Neutrophil (primary cell): ENCODE results near the gene PITRM1.

Source experiments
- H3K27ac ChIP-seq: fragments of 200-600 bp; sonication (generic); 2 replicates; pipeline ENCODE4 v1.5.1; 2016; ENCODE audit warnings: mild to moderate bottlenecking, moderate library complexity
- H3K27me3 ChIP-seq: fragments of 200-600 bp; sonication (generic); 2 replicates; pipeline ENCODE4 v1.6.0; 2016; ENCODE audit warnings: mild to moderate bottlenecking
- H3K36me3 ChIP-seq: fragments of 200-600 bp; sonication (generic); 2 replicates; pipeline ENCODE4 v1.5.1; 2017
- H3K4me1 ChIP-seq, 2 experiments: fragments of 200-600 bp in 1 of 2; sonication (generic) in 1 of 2; 1 replicate in 1 of 2; 2 replicates in 1 of 2; pipeline versions ENCODE4 v1.5.1 to v1.6.1; 2013 to 2016; ENCODE audit warnings: low read depth in 1 of 2, low read length in 1 of 2, mild to moderate bottlenecking in 1 of 2, moderate library complexity in 1 of 2; ENCODE audit not compliant: control insufficient read depth in 1 of 2, insufficient read depth in 1 of 2
- H3K4me3 ChIP-seq, 2 experiments: fragments of 200-600 bp in 1 of 2; sonication (generic) in 1 of 2; 1 replicate in 1 of 2; 2 replicates in 1 of 2; pipeline ENCODE4 v1.5.1; 2013 to 2016; ENCODE audit warnings: low read depth in 1 of 2, low read length in 1 of 2, mild to moderate bottlenecking in 1 of 2, moderate library complexity in 1 of 2
- H3K9me3 ChIP-seq: fragments of 200-600 bp; sonication (generic); 2 replicates; pipeline ENCODE4 v1.5.1; 2016
- TF ChIP-seq, protein P1 (sequence below): fragments of 200-600 bp; sonication (generic); IDR thresholded peaks from 2 replicates; pipeline ENCODE4 v1.5.1; 2016; ENCODE audit warnings: antibody characterized with exemption

PITRM1 gene

DNA sequence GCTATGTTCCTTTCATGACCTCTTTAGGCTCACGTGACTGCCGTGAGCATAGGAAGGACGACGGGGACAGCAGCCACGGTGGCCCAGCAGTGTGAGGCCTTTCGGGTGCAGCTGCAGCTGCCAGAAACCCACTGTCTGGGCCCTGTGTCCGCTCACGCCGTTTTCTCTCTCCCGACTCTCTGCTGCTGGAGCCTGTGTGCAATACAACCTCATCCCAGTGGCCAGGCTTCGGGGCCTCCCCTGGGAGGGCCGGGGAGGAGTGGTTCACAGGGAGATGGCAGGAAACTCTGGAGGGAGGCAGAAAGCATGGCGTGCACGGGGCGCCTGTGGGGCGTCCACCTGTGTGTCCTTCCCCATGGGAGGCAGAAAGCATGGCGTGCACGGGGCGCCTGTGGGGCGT lies 66.7 kb downstream of the PITRM1 start:
- Histone ChIP-seq H3K36me3 (no peaks in the 10 kb centered on the region), H3K9me3 (no peaks in the 10 kb centered on the region), H3K27me3 (no peaks in the 10 kb centered on the region), H3K4me3 (no peak overlapping the region), H3K4me1 (peaks cover 0 to 2% of the 10 kb centered on the region in 2 experiments), H3K27ac (no peak overlapping the region)
- TF ChIP-seq, protein P1, sequence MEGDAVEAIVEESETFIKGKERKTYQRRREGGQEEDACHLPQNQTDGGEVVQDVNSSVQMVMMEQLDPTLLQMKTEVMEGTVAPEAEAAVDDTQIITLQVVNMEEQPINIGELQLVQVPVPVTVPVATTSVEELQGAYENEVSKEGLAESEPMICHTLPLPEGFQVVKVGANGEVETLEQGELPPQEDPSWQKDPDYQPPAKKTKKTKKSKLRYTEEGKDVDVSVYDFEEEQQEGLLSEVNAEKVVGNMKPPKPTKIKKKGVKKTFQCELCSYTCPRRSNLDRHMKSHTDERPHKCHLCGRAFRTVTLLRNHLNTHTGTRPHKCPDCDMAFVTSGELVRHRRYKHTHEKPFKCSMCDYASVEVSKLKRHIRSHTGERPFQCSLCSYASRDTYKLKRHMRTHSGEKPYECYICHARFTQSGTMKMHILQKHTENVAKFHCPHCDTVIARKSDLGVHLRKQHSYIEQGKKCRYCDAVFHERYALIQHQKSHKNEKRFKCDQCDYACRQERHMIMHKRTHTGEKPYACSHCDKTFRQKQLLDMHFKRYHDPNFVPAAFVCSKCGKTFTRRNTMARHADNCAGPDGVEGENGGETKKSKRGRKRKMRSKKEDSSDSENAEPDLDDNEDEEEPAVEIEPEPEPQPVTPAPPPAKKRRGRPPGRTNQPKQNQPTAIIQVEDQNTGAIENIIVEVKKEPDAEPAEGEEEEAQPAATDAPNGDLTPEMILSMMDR = no peak

DNA sequence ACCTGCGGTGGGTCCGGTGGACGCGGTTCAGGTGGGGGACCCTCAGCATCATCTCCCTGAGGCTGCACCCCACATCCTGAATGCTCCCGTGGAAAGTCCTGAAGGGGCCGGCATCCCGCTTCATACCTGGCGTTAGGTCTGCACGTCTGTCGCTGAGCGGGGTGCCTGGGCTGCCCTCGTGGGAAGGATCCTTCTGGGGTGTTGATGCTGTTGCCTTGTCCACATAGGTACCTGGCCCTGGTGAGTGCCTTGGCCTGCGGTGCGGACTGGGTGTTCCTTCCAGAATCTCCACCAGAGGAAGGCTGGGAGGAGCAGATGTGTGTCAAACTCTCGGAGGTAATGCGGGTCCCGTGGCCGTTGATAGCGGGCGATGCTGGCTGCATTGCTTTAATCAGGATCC lies 67.4 kb downstream of the PITRM1 start:
- Histone ChIP-seq H3K4me3 (no peak overlapping the region), H3K4me1 (peaks cover 0 to 2% of the 10 kb centered on the region in 2 experiments), H3K9me3 (no peaks in the 10 kb centered on the region), H3K27me3 (no peaks in the 10 kb centered on the region), H3K27ac (no peak overlapping the region), H3K36me3 (no peaks in the 10 kb centered on the region)
- TF ChIP-seq, protein P1 = no peak

DNA sequence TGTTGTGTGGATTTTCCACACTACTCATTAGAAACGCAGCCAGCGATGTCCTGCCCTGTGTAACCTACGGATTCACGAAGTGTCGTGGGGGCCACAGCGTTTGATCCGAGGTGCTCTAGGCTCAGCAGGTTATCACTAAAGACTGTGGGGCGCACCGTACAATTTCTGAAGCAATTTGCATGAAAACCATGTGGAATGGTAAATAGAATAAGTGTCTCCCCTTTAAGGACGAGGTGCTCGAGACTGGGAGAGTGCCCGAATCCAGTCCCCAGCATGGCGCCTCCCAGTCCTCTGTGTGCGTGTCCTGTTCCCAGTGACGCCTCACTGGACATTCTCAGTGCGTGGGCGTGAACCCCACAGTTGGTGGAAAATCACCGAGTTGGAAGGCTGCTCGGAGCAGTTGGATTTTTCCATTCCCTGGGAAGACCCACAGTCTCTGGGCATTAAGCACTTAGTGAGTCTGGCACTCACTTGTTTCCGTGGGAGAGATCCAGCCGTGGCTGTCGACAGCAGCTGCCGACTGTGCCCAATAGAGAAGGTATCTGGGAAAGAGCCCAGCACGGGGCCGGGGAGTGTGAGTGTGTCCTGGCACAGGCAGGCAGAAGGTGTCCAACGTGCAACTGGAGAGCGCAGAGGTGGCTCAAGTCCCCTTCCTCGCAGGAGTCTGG lies 68.2 kb downstream of the PITRM1 start:
- H3K9me3 ChIP-seq = no peaks in the 10 kb centered on the region
- peaks cover 0 to 2% of the 10 kb centered on the region in 2 experiments for H3K4me1 ChIP-seq
- H3K27me3 ChIP-seq = no peaks in the 10 kb centered on the region
- no peaks in the 10 kb centered on the region for H3K36me3 ChIP-seq
- TF ChIP-seq, protein P1 = no peak
- no peak overlapping the region for H3K27ac ChIP-seq
- H3K4me3 ChIP-seq = no peak overlapping the region

DNA sequence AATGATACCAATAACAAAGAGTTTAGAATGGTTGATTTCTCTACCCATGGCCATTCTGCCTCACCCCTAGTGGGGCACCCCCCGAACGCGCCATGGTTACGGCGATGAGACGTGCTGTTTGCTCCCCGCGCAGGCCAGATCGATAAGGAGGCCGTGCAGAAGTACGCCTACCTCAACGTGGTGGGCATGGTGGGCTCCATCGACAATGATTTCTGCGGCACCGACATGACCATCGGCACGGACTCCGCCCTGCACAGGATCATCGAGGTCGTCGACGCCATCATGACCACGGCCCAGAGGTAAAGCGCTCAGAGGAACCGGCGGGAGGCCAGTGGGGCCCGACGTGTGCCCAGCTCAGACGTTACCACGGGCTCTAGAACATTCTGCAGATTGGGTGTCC lies 68.9 kb downstream of the PITRM1 start:
- TF ChIP-seq, protein P1 = no peak
- Histone ChIP-seq H3K4me3 (no peak overlapping the region), H3K4me1 (peaks cover 0 to 2% of the 10 kb centered on the region in 2 experiments), H3K27me3 (no peaks in the 10 kb centered on the region), H3K9me3 (no peaks in the 10 kb centered on the region), H3K27ac (no peak overlapping the region), H3K36me3 (no peaks in the 10 kb centered on the region)

DNA sequence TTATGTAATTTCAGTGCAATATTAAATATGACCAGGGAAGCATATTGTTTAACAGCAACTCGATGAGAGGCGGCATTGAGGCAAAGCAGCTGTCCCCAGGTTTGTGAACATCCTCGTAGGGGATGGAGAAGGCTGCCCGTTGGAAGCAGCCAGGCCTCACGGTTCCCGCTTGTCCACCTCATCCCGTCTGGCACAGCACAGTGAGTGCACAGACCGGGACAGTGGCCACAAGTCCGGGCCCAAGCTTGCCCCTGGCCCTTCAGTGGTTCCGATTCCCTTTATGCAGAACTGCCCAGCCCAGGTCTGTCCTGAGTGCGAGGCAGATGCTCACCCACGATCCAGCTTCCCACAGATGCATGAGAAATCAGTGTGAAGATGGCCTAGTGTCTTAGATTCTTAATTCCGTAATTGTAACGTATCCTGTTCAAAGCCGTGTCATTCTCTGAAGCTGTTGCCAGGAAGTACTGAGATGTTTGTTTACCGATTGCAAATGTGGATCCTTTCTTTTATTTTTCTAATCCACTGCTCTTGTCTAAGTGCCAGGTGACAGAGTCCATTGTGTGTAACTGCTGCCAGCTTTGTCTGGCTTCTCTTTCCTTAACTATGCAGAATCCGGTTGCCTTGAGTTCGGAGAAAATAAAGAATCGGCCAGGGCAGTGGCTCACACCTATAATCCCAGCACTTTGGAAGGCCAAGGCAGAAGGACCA lies 69.7 kb downstream of the PITRM1 start:
- no peak overlapping the region for H3K4me3 ChIP-seq
- no peaks in the 10 kb centered on the region for H3K27me3 ChIP-seq
- H3K27ac ChIP-seq = no peak overlapping the region
- H3K9me3 ChIP-seq = no peaks in the 10 kb centered on the region
- H3K36me3 ChIP-seq = no peaks in the 10 kb centered on the region
- H3K4me1 ChIP-seq = peaks cover 0 to 2% of the 10 kb centered on the region in 2 experiments
- TF ChIP-seq, protein P1 = no peak
